Central memory CD8-positive, alpha-beta T cell (primary cell): ENCODE measurements around the gene GDPD5.

Experiments used
- ATAC-seq: fragments of 150-1000 bp; cut with Tn5 transposase; replicated peaks from 2 replicates; pipeline ENCODE4 v1.10.0; 2022; ENCODE audit warnings: mild to moderate bottlenecking, moderate FRiP score, moderate number of reproducible peaks; ENCODE audit not compliant: poor library complexity, severe bottlenecking; ENCODE audit errors: extremely low read depth
- DNase-seq, 2 donors: peaks; one replicate each; pipeline ENCODE4 v3.0.0; 2021; ENCODE audit warnings: low spot score in 2 of 2
- H3K27ac Mint-ChIP-seq: one replicate; pipeline ENCODE4 v1.8.0; 2022; ENCODE audit warnings: low read depth, mild to moderate bottlenecking, moderate library complexity, mixed read lengths
- H3K27me3 Mint-ChIP-seq: one replicate; pipeline ENCODE4 v1.8.0; 2022; ENCODE audit warnings: mixed read lengths
- H3K36me3 Mint-ChIP-seq: one replicate; pipeline ENCODE4 v1.8.0; 2022; ENCODE audit warnings: mild to moderate bottlenecking, moderate library complexity, mixed read lengths; ENCODE audit not compliant: insufficient read depth
- H3K4me1 Mint-ChIP-seq: one replicate; pipeline ENCODE4 v1.8.0; 2022; ENCODE audit warnings: mixed read lengths
- H3K4me3 Mint-ChIP-seq: one replicate; pipeline ENCODE4 v1.8.0; 2022; ENCODE audit warnings: mild to moderate bottlenecking, moderate library complexity, mixed read lengths
- H3K9me3 Mint-ChIP-seq: one replicate; pipeline ENCODE4 v1.8.0; 2022; ENCODE audit warnings: mixed read lengths

The GDPD5 gene

DNA sequence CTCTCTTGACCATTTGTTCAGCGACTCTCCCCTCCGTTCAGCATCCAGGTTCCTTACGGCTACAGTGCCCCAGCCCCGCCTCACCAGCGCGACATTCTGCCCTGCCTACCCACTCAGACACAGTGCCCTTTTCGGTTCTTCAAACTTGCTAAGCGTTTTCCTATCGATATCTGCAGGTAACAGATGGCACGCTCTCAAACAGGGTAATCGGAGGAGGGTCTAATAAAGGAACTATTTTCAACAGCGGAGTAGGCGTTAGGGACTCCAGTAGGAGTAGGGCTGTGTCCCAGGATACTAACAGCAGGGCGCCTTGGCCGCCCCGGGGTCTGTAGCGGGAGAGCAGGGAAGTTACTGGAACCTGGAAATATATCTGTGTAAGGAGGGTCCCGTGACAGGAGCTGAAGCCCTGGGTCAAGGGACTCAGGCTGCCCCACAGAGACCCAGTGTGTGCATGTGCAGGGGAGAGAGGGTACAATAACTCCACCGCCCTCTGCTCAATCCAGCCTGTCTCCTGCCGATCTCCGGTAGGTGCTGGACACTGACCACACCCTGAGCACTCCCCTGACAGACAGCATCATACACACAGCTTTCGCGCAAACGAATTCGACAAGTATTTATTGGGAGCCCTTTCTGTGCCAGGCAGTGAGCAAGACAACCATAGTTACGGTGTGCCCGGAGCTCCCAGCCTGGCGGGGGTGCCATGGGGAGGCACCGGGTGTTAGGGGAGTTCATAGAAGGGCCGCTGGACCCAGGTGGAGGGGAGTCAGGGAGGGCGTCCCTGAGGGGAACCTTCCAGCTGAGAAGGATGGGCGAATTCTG, 94.8 kb downstream of the GDPD5 start:
- DNase-seq: no peak
- peak overlapping the region; percentile 85 for H3K27ac Mint-ChIP-seq
- no peak for ATAC-seq

DNA sequence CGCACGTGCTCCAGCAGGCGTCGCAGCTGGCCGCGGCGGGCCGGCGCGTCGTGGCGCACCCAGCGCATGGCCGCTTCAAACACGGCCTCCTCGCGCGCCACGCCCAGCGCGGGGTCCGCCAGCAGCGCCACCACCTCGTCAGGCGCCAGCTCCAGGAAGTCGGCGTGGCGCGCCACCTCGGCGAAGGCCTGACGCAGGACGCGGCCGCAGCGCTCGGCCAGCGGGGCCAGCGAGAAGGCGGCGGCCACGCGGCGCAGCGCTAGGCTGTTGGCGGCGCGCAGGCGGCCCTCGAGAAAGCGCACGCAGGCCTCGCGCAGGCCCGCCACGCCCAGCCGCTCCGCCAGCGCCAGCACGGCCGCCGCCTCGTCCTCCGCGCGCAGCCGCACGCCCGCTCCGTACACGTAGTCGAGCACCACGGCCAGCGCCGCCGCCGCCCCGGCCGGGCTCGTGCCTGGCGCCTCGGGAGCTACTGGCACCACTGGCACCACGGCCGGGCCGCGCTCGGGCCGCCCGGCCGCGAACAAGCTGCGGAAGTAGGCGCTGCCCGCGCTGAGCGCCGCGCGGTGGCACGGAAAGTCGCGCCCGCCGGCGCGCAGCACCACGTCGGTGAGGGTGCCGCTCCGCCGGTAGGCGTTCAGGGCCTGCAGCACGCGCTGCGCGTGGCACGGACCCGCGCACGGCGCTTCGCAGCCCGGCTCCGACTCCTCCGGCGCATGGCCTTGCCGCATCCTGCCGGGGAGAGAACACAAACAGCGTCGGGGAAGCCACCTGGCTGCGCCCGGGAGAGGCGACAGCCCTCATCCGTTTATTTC, 95.6 kb downstream of the GDPD5 start:
- Mint-ChIP-seq H3K4me3 (peak overlapping the region; percentile 79), H3K36me3 (peaks cover 11% of the 10 kb centered on the region), H3K27ac (peak overlapping the region; percentile 85), H3K4me1 (peaks cover 30% of the 10 kb centered on the region), H3K9me3 (no peaks in the 10 kb centered on the region), H3K27me3 (peaks cover 53% of the 10 kb centered on the region)
- ATAC-seq: peak; percentile 71
- peak; percentile 43 for DNase-seq

More for the DNA sequence above, 94.8 kb downstream of the GDPD5 start:
- H3K4me1 Mint-ChIP-seq: peaks cover 30% of the 10 kb centered on the region
- H3K9me3 Mint-ChIP-seq: no peaks in the 10 kb centered on the region
- peaks cover 11% of the 10 kb centered on the region for H3K36me3 Mint-ChIP-seq
- H3K4me3 Mint-ChIP-seq: peak overlapping the region; percentile 79
- H3K27me3 Mint-ChIP-seq: peaks cover 53% of the 10 kb centered on the region

DNA sequence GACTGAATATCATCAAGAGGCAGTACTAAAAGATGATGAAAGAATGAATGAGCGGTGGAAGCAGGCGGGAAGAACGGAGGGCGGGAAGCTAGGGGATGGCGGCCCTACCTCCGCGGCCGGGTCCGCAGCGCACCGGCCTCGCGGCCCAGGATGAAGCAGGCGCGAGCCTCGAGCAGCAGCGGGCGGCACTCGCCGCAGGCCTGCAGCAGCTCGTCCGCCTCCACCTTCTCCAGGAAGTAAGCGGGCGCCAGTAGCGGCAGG, 96.2 kb downstream of the GDPD5 start:
- peak overlapping the region; percentile 75 for H3K4me3 Mint-ChIP-seq
- peak overlapping the region; percentile 71 for H3K27ac Mint-ChIP-seq
- ATAC-seq (no peak), DNase-seq (no peak)
- peaks cover 30% of the 10 kb centered on the region for H3K4me1 Mint-ChIP-seq
- H3K27me3 Mint-ChIP-seq: peaks cover 53% of the 10 kb centered on the region
- H3K9me3 Mint-ChIP-seq: no peaks in the 10 kb centered on the region
- peaks cover 11% of the 10 kb centered on the region for H3K36me3 Mint-ChIP-seq

DNA sequence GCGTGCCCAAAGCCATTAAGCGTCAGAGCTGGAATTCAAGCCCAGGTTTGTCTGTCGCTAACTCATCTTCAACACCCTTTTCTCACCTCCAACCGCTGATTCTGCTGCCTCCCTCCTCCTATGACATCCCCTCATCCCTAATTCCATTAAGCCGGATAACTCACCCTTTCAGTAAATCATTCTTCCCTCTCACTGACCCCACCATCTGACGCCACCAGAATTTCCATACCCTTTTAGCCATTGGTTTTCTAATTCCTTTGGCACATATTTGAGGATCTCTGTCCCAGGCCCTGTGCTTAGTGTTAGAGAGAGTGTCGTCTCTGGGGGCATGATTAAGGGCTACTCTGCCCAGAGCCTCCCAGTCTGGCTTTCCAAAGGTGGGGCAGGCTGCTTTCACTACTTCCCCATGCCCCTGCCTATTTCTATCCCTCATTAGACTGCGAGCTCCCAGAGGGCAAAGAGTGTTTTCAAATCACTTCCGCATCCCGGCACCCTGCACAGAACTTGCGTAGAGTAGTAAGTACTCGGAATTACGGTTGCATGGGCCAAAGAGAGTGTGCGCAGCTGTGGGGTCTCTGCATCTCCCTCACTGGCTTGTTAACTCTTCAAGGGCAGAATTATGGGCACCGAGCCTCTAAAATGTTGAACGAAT, 96.6 kb downstream of the GDPD5 start:
- H3K4me1 Mint-ChIP-seq: peaks cover 30% of the 10 kb centered on the region
- H3K9me3 Mint-ChIP-seq: no peaks in the 10 kb centered on the region
- peak overlapping the region; percentile 75 for H3K4me3 Mint-ChIP-seq
- ATAC-seq: no peak
- peaks cover 52% of the 10 kb centered on the region for H3K27me3 Mint-ChIP-seq
- no peak for DNase-seq
- peaks cover 13% of the 10 kb centered on the region for H3K36me3 Mint-ChIP-seq
- H3K27ac Mint-ChIP-seq: peak overlapping the region; percentile 71

DNA sequence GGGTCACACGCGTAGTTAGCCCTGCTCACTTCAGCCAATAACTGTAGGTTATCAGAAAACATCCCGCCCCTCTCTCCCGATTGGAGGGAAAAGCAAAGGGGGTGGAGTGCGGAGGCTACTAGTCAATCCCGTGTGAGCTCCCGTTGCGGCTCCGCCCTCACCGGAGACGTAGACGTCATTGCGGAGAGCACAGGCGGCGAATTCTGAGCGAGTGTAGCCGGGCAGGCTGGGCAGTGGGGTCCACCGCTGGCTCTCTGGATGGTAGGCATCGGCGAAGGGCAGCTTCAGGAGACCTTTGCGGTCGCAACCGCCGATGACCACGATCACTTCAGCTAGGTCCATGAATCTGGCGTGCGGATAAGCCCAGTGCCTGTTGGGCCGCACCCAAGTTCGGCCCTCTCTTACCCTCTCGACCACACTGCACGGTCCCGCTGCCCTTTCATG, 97.4 kb downstream of the GDPD5 start:
- peaks cover 11% of the 10 kb centered on the region for H3K36me3 Mint-ChIP-seq
- no peak overlapping the region for H3K27ac Mint-ChIP-seq
- no peaks in the 10 kb centered on the region for H3K9me3 Mint-ChIP-seq
- peaks cover 30% of the 10 kb centered on the region for H3K4me1 Mint-ChIP-seq
- peak; percentile 48 for ATAC-seq
- peaks cover 44% of the 10 kb centered on the region for H3K27me3 Mint-ChIP-seq
- H3K4me3 Mint-ChIP-seq: peak overlapping the region; percentile 75
- DNase-seq: peak; percentile 38 to 58

DNA sequence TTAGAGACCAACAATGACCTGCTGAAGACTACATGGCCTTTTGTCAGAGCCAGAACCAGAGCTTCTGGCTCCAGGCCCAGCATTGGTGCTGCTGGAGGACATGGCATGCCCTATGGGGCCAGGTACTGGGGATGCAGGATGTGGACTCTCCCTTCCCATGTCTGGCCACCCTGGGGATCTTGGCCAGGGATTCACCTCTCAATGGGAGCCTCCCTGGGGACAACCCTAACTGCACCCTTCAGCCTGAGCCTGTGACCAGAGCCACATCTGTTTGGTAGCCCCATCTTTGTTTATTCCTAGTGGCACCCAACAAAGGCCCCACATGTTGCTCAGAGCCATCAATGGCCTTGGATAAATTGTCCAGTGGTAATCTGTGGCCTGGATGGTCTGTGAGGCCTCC, 98.6 kb downstream of the GDPD5 start:
- ATAC-seq: no peak
- peaks cover 33% of the 10 kb centered on the region for H3K27me3 Mint-ChIP-seq

DNA sequence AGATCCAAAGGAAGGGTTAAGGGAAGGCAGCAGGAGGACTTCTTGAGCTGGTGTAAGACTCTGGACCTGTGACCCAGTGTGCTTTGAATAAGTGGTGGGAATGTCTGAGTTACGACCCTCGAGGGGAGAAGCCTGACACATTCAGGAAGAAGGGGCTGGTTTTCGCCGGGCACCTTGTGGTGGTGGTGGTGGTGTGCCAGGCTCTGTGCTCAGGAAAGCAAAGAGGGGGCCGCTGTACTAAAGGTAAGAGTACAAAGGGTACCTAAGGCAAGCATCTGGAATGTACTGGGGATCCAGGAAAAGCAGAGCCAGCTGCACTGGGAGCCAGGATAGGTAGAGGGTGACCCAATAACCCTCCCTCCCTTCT, 99.0 kb downstream of the GDPD5 start:
- peaks cover 28% of the 10 kb centered on the region for H3K27me3 Mint-ChIP-seq
- peaks cover 30% of the 10 kb centered on the region for H3K4me1 Mint-ChIP-seq
- H3K27ac Mint-ChIP-seq: no peak overlapping the region
- DNase-seq (no peak), ATAC-seq (no peak)
- H3K9me3 Mint-ChIP-seq: no peaks in the 10 kb centered on the region
- H3K4me3 Mint-ChIP-seq: no peak overlapping the region
- peaks cover 14% of the 10 kb centered on the region for H3K36me3 Mint-ChIP-seq

More for the DNA sequence above, 98.6 kb downstream of the GDPD5 start:
- no peak overlapping the region for H3K27ac Mint-ChIP-seq
- H3K4me3 Mint-ChIP-seq: no peak overlapping the region
- DNase-seq: no peak
- no peaks in the 10 kb centered on the region for H3K9me3 Mint-ChIP-seq
- peaks cover 13% of the 10 kb centered on the region for H3K36me3 Mint-ChIP-seq
- H3K4me1 Mint-ChIP-seq: peaks cover 30% of the 10 kb centered on the region

DNA sequence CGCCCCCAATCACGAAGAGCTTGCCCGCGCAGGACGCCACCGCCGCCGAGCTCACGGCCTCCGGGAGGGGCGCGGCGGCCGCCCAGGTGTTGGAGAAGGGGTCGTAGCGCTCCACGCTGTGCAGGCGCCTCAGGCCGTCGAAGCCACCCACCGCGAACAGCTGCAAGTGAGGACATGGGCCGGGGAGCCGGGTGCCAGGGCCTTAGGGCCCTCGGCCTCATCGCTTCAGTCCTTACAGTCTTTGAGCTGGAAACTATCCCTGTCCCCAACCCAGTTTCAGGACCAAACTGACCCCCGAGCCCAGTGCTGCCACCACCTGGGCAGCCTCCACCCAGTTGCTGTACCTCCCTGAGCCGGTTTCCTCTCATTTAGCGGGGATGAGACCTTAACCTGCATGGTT, 100.3 kb downstream of the GDPD5 start:
- H3K36me3 Mint-ChIP-seq: peaks cover 14% of the 10 kb centered on the region
- H3K4me1 Mint-ChIP-seq: peaks cover 21% of the 10 kb centered on the region
- peaks cover 15% of the 10 kb centered on the region for H3K27me3 Mint-ChIP-seq
- ATAC-seq: no peak
- no peak for DNase-seq
- no peaks in the 10 kb centered on the region for H3K9me3 Mint-ChIP-seq
- H3K4me3 Mint-ChIP-seq: no peak overlapping the region
- H3K27ac Mint-ChIP-seq: no peak overlapping the region

DNA sequence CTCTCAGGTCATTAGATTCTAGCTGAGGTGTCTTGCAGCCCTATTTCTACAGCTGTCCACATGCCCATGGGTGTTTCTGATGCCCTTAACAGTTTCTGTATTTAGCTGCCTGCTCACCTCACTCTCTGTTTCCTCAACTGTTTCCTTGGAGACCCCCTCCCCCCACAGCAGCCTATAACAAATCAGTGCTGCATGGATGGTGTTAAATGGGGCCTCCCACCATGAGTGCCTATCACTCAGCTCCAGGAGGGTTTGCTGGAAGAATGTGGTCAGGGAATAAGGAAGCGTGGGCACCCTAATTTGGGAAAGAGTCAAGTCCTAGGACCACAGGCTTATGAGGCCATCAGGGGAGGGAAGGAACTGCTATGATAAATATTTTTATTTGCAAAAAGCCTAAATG, 101.3 kb downstream of the GDPD5 start:
- H3K4me3 Mint-ChIP-seq: no peak overlapping the region
- peaks cover 13% of the 10 kb centered on the region for H3K36me3 Mint-ChIP-seq
- DNase-seq (no peak), ATAC-seq (no peak)
- H3K9me3 Mint-ChIP-seq: no peaks in the 10 kb centered on the region
- H3K27ac Mint-ChIP-seq: no peak overlapping the region
- peaks cover 18% of the 10 kb centered on the region for H3K4me1 Mint-ChIP-seq
- peaks cover 11% of the 10 kb centered on the region for H3K27me3 Mint-ChIP-seq

DNA sequence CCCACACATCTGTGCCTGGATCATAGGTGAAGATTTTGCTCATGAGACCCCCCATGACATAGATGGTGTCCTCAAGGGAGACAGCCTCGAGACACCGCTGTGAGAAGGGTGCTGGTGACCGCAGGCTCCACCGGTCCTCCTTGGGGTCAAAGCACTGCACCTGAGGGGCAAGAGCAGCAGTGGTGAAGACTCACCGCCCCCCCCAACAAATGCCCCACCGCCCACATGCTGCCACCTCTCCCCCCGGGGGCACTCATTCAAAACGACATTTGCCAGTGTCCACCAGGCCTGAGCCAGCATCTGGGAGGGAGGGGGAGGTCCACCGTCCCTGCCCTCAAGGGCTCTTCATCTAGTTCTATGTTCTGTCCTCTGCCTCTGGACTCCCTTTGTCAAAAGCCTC, 102.0 kb downstream of the GDPD5 start:
- Mint-ChIP-seq H3K27ac (no peak overlapping the region), H3K27me3 (peaks cover 5% of the 10 kb centered on the region), H3K9me3 (no peaks in the 10 kb centered on the region), H3K4me1 (peaks cover 11% of the 10 kb centered on the region), H3K4me3 (no peak overlapping the region), H3K36me3 (peaks cover 9% of the 10 kb centered on the region)
- DNase-seq (no peak), ATAC-seq (no peak)

DNA sequence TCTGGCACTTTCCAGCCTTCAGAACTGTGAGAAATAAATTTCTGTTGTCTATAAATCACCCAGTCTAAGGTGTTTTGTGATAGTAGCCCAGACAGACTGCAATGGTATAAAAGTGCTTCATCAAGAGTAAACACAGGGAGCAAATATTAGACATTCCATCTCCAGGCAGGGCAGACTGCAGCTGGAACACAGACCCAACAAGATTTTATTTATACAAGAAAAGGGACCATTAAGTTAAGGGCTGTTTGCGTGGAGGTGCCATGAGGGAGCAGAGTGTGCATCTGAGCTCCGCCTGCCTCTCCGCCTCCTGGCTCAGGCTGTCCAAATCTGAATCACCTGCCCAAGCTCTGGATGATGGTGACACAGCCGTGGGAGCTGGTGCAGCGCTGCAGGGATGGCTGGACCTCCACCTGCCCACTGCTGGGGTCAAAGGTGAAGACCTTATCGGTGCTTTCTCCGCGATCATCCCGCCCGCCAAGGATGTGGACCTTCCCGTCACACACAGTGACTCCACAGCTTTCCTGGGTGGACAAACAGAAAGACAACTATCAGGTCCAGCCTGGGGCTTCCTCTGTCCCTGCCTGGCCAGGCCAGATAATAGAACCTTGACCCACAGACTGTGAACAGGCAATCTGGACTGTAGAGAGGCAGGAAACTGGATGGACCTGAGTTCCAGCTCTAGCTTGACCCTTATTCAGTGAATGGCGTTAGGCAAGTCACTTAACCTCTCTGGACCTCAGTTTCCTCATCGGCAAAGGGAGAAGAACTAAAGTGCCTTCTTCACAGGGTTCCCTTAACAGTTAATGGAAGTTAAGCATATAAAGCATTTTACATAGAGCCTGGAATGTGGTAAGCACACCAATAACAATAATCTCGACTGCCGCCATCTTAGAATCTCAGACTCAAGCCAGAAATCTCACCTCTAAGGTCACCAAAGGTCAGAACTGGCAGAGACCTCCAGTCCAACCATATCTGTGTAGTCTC, 103.2 kb downstream of the GDPD5 start:
- no peak overlapping the region for H3K27ac Mint-ChIP-seq
- ATAC-seq (no peak), DNase-seq (no peak)
- H3K4me1 Mint-ChIP-seq: no peaks in the 10 kb centered on the region
- H3K4me3 Mint-ChIP-seq: no peak overlapping the region
- no peaks in the 10 kb centered on the region for H3K27me3 Mint-ChIP-seq
- H3K9me3 Mint-ChIP-seq: no peaks in the 10 kb centered on the region
- H3K36me3 Mint-ChIP-seq: peaks cover 5% of the 10 kb centered on the region

DNA sequence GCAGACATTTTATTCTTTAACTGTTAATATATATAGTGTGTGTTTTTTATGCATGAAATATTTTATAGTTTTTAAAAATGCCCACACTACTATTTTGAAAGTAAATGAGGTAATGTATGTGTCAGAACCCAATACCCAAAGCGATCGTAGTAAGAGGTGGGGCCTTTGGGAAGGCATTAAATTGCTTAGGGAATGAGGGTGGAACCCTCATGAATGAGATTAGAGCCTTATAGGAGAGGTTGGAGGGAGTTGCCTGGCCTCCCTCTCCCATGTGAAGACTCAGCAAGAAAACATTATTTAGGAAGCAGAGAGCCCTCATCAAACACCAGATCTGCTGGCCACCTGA, 103.9 kb downstream of the GDPD5 start:
- no peak for ATAC-seq
- Mint-ChIP-seq H3K4me1 (no peaks in the 10 kb centered on the region), H3K36me3 (peaks cover 6% of the 10 kb centered on the region), H3K27me3 (no peaks in the 10 kb centered on the region), H3K4me3 (no peak overlapping the region), H3K27ac (no peak overlapping the region), H3K9me3 (no peaks in the 10 kb centered on the region)
- DNase-seq: no peak
